SK-N-SH (cell line): Measurements from ENCODE around the gene HSPB7. TPM values are rescaled to one million over a fixed set of nuclear protein-coding genes. Genes with fewer than 3 reads are reported as not detected.

ENCODE experiments used
- CTCF ChIA-PET: fragments of 300-600, 350-600 bp; formaldehyde crosslinking; extraction: SDS; loops from one replicate; lab custom pipeline; 2021; lab: Yijun Ruan, JAX
- POLR2A ChIA-PET: fragments of 350-600 bp; sonication (Branson Sonifier 250); formaldehyde crosslinking; extraction: SDS; loops from one replicate; lab custom pipeline; 2020; ENCODE audit warnings: antibody characterized with exemption, inconsistent platforms; lab: Yijun Ruan, JAX
- DNase-seq: peaks from one replicate; pipeline ENCODE4 v3.0.0; 2012
- H2AFZ ChIP-seq: fragments of 200-600 bp; sonication (generic); 2 replicates; pipeline ENCODE4 v1.8.1; 2016; ENCODE audit warnings: antibody characterized with exemption, mild to moderate bottlenecking, low read depth
- H3F3A ChIP-seq: fragments of 200-600 bp; sonication (generic); replicated peaks from 2 replicates; pipeline ENCODE3; 2016; ENCODE audit warnings: antibody characterized with exemption, mild to moderate bottlenecking; ENCODE audit not compliant: insufficient read depth
- H3K27ac ChIP-seq, 2 experiments: fragments of 200-500 bp in 1 of 2; fragments of 200-600 bp in 1 of 2; sonication (Bioruptor generic) in 1 of 2; sonication (generic), shearing (Covaris generic) in 1 of 2; 2 replicates each; pipeline versions ENCODE4 v1.5.1 to v1.6.1; 2014 to 2016; ENCODE audit warnings: low read depth in 2 of 2, inconsistent platforms in 1 of 2, low read length in 1 of 2, mild to moderate bottlenecking in 1 of 2, mixed read lengths in 1 of 2
- H3K27me3 ChIP-seq: fragments of 200-600 bp; sonication (generic), shearing (Covaris generic); 2 replicates; pipeline ENCODE4 v1.6.1; 2016; ENCODE audit warnings: mixed run types; ENCODE audit not compliant: insufficient read depth
- H3K36me3 ChIP-seq, 2 experiments: fragments of 200-500 bp in 1 of 2; fragments of 200-600 bp in 1 of 2; sonication (Bioruptor generic) in 1 of 2; sonication (generic) in 1 of 2; replicated peaks in 1 of 2; 2 replicates each; pipeline versions ENCODE3 to v1.5.1; 2014 to 2016; ENCODE audit warnings: low read length in 1 of 2, mild to moderate bottlenecking in 1 of 2; ENCODE audit not compliant: insufficient read depth in 2 of 2, control insufficient read depth in 1 of 2
- H3K4me1 ChIP-seq, 2 experiments: fragments of 200-500 bp in 1 of 2; fragments of 200-600 bp in 1 of 2; sonication (Bioruptor generic) in 1 of 2; sonication (generic), shearing (Covaris generic) in 1 of 2; 2 replicates each; pipeline versions ENCODE4 v1.5.1 to v1.6.1; 2014 to 2016; ENCODE audit warnings: low read depth in 1 of 2, low read length in 1 of 2, mixed run types in 1 of 2; ENCODE audit not compliant: insufficient read depth in 2 of 2, control insufficient read depth in 1 of 2
- H3K4me2 ChIP-seq: fragments of 200-600 bp; sonication (generic), shearing (Covaris generic); 2 replicates; pipeline ENCODE4 v1.6.1; 2017; ENCODE audit warnings: mixed run types
- H3K4me3 ChIP-seq, 2 experiments: fragments of 200-500 bp in 1 of 2; fragments of 200-600 bp in 1 of 2; sonication (Bioruptor generic) in 1 of 2; sonication (generic), shearing (Covaris generic) in 1 of 2; 2 replicates each; pipeline versions ENCODE4 v1.5.1 to v1.8.1; 2014 to 2016; ENCODE audit warnings: low read depth in 2 of 2, inconsistent platforms in 1 of 2, low read length in 1 of 2, mild to moderate bottlenecking in 1 of 2, mixed read lengths in 1 of 2, moderate library complexity in 1 of 2
- H3K79me2 ChIP-seq: fragments of 200-600 bp; sonication (generic); 2 replicates; pipeline ENCODE4 v1.8.1; 2017; ENCODE audit warnings: mild to moderate bottlenecking; ENCODE audit not compliant: insufficient read depth
- H3K9ac ChIP-seq: fragments of 200-600 bp; sonication (generic); 2 replicates; pipeline ENCODE4 v1.6.1; 2017; ENCODE audit warnings: mixed run types
- H3K9me2 ChIP-seq: fragments of 200-600 bp; sonication (generic); 2 replicates; pipeline ENCODE4 v1.6.1; 2017; ENCODE audit warnings: mixed run types
- H3K9me3 ChIP-seq: fragments of 200-600 bp; sonication (generic); 2 replicates; pipeline ENCODE4 v1.6.1; 2017; ENCODE audit warnings: mixed run types, mild to moderate bottlenecking, moderate library complexity
- H4K20me1 ChIP-seq: fragments of 200-600 bp; sonication (generic); 2 replicates; pipeline ENCODE4 v1.6.1; 2017; ENCODE audit warnings: mild to moderate bottlenecking, mixed run types; ENCODE audit not compliant: insufficient read depth
- CHD2 ChIP-seq: fragments of 150-350 bp; IDR thresholded peaks from 2 replicates; pipeline ENCODE4 v1.6.1; 2018; ENCODE audit warnings: low read length; ENCODE audit not compliant: partially characterized antibody
- ELF1 ChIP-seq: IDR thresholded peaks from 2 replicates; pipeline ENCODE4 v1.4.0; 2012
- FOXJ3 ChIP-seq: sonication (generic); formaldehyde crosslinking; IDR thresholded peaks from 2 replicates; pipeline ENCODE4 v1.5.1; 2020; ENCODE audit warnings: mild to moderate bottlenecking, missing genetic modification reagents
- GABPA ChIP-seq: IDR thresholded peaks from 2 replicates; pipeline ENCODE4 v1.4.0; 2012; ENCODE audit warnings: low read depth, mild to moderate bottlenecking
- JUND ChIP-seq: IDR thresholded peaks from 2 replicates; pipeline ENCODE4 v1.4.0; 2012
- NFIC ChIP-seq: IDR thresholded peaks from 2 replicates; pipeline ENCODE4 v1.4.0; 2012; ENCODE audit warnings: borderline replicate concordance
- NRF1 ChIP-seq: IDR thresholded peaks from 2 replicates; pipeline ENCODE4 v1.6.1; 2012; ENCODE audit warnings: low read depth, mild to moderate bottlenecking, low read length
- RCOR1 ChIP-seq: fragments of 150-350 bp; IDR thresholded peaks from 2 replicates; pipeline ENCODE4 v1.6.1; 2017; ENCODE audit warnings: antibody characterized with exemption, low read length
- RFX5 ChIP-seq: IDR thresholded peaks from 2 replicates; pipeline ENCODE4 v1.6.1; 2012; ENCODE audit warnings: mild to moderate bottlenecking, improper control_type of control experiment, low read length
- RXRA ChIP-seq: IDR thresholded peaks from 2 replicates; pipeline ENCODE4 v1.4.0; 2012; ENCODE audit warnings: low read depth, mild to moderate bottlenecking, borderline replicate concordance
- SIN3A ChIP-seq: IDR thresholded peaks from 2 replicates; pipeline ENCODE4 v1.6.1; 2012; ENCODE audit warnings: low read depth, mild to moderate bottlenecking, low read length, moderate library complexity, borderline replicate concordance
- SMC3 ChIP-seq: IDR thresholded peaks from 2 replicates; pipeline ENCODE4 v1.6.1; 2012; ENCODE audit warnings: low read depth, low read length, improper control_type of control experiment
- TEAD4 ChIP-seq: IDR thresholded peaks from 2 replicates; pipeline ENCODE4 v1.4.0; 2012; ENCODE audit warnings: mild to moderate bottlenecking, borderline replicate concordance; ENCODE audit not compliant: insufficient read depth
- YY1 ChIP-seq: IDR thresholded peaks from 2 replicates; pipeline ENCODE4 v1.4.0; 2012; ENCODE audit warnings: low read depth, mild to moderate bottlenecking
- WGBS: methylation state at CpG from one replicate; pipeline ENCODE4 v1.1.6; 2017; ENCODE audit warnings: low lambda C conversion rate; 5-methylcytosine and 5-hydroxymethylcytosine counted together
- polyA plus RNA-seq, 3 experiments: library from polyadenylated mRNA; depleted of rRNA; stranded (reverse); fragments of >200 nt; gene quantifications; 2 replicates each; pipeline ENCODE4 v1.2.3, GENCODE V29; 2012
- TF ChIP-seq, protein P1 (sequence below): IDR thresholded peaks from 2 replicates; pipeline ENCODE4 v1.4.0; 2012; ENCODE audit warnings: low read depth, borderline replicate concordance
- TF ChIP-seq, protein P2 (sequence below): IDR thresholded peaks from 2 replicates; pipeline ENCODE4 v1.6.1; 2012; ENCODE audit warnings: mild to moderate bottlenecking, low read depth, low read length, moderate library complexity
- TF ChIP-seq, protein P3 (sequence below): IDR thresholded peaks from 2 replicates; pipeline ENCODE4 v1.4.0; 2012; ENCODE audit warnings: low read depth
- TF ChIP-seq, protein P4 (sequence below): IDR thresholded peaks from 2 replicates; pipeline ENCODE4 v1.4.0; 2012; ENCODE audit warnings: low read depth, borderline replicate concordance
- TF ChIP-seq, protein P5 (sequence below): fragments of 150-350 bp; IDR thresholded peaks from 2 replicates; pipeline ENCODE4 v1.6.1; 2016; ENCODE audit warnings: mild to moderate bottlenecking, low read depth, low read length

The HSPB7 gene
- polyA plus RNA-seq, 1 of the 3 experiments (the other 2 are of a cell fraction): 0.05 TPM

DNA sequence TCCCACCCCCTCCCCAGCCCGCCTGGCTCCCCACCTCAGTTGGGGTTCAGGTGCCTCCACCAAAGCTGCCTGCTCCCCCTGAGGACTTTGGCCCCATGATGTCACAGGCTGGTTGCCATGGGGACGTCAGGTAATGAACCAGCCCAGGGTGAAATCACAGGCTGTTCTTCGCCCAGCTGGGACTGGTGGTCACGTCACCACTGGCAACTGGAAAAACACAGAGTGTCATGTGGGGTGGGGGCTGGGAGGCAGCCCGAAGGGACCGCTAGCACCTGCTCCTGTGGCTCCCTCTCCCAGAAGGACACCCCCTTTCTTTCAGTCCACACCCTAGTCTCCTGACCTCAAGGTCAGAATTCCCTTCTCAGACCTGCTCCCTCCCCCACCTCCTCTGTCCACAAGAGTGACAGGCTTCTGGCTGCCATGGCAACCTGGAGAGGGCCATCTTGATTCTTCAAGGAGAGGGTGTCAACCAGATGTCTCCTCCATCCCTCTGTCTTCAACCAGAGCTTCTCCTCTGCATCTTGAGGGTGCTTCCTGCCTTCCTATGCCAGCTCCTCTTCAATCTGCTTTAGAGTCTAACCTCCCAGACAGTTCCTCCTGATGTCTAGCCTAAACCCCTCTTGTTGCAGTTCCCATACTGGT is 49.4 kb upstream of the HSPB7 start:
- H4K20me1 ChIP-seq: no peaks in the 10 kb centered on the region
- no peak overlapping the region for H3K27ac ChIP-seq
- H2AFZ ChIP-seq: no peak overlapping the region
- ChIA-PET POLR2A (no interaction called here), CTCF (interaction anchor here (1.0 to 5.0 kb wide), 6 partner anchors 11 to 296 kb away, joined by 3 to 24 read pairs (median 8); no protein-coding TSS in a partner anchor)
- no peaks in the 10 kb centered on the region for H3K79me2 ChIP-seq
- DNase-seq: peak; percentile 49
- peaks cover 0 to 4% of the 10 kb centered on the region in 2 experiments; a peak in 1 of 4 replicates for H3K4me1 ChIP-seq
- TF ChIP-seq TEAD4 (no peak), YY1 (no peak), FOXJ3 (no peak), RFX5 (no peak), RCOR1 (no peak), NFIC (no peak), SIN3A (no peak)
- TF ChIP-seq, protein P1, sequence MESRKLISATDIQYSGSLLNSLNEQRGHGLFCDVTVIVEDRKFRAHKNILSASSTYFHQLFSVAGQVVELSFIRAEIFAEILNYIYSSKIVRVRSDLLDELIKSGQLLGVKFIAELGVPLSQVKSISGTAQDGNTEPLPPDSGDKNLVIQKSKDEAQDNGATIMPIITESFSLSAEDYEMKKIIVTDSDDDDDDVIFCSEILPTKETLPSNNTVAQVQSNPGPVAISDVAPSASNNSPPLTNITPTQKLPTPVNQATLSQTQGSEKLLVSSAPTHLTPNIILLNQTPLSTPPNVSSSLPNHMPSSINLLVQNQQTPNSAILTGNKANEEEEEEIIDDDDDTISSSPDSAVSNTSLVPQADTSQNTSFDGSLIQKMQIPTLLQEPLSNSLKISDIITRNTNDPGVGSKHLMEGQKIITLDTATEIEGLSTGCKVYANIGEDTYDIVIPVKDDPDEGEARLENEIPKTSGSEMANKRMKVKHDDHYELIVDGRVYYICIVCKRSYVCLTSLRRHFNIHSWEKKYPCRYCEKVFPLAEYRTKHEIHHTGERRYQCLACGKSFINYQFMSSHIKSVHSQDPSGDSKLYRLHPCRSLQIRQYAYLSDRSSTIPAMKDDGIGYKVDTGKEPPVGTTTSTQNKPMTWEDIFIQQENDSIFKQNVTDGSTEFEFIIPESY: no peak
- TF ChIP-seq, protein P2, sequence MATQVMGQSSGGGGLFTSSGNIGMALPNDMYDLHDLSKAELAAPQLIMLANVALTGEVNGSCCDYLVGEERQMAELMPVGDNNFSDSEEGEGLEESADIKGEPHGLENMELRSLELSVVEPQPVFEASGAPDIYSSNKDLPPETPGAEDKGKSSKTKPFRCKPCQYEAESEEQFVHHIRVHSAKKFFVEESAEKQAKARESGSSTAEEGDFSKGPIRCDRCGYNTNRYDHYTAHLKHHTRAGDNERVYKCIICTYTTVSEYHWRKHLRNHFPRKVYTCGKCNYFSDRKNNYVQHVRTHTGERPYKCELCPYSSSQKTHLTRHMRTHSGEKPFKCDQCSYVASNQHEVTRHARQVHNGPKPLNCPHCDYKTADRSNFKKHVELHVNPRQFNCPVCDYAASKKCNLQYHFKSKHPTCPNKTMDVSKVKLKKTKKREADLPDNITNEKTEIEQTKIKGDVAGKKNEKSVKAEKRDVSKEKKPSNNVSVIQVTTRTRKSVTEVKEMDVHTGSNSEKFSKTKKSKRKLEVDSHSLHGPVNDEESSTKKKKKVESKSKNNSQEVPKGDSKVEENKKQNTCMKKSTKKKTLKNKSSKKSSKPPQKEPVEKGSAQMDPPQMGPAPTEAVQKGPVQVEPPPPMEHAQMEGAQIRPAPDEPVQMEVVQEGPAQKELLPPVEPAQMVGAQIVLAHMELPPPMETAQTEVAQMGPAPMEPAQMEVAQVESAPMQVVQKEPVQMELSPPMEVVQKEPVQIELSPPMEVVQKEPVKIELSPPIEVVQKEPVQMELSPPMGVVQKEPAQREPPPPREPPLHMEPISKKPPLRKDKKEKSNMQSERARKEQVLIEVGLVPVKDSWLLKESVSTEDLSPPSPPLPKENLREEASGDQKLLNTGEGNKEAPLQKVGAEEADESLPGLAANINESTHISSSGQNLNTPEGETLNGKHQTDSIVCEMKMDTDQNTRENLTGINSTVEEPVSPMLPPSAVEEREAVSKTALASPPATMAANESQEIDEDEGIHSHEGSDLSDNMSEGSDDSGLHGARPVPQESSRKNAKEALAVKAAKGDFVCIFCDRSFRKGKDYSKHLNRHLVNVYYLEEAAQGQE: no peak
- TF ChIP-seq, protein P3, sequence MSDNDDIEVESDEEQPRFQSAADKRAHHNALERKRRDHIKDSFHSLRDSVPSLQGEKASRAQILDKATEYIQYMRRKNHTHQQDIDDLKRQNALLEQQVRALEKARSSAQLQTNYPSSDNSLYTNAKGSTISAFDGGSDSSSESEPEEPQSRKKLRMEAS: no peak
- no peak overlapping the region for H3K4me3 ChIP-seq
- no peaks in the 10 kb centered on the region for H3K36me3 ChIP-seq
- no peak overlapping the region for H3K4me2 ChIP-seq
- H3F3A ChIP-seq: peaks cover 3% of the 10 kb centered on the region
- H3K9ac ChIP-seq: no peak overlapping the region
- no peaks in the 10 kb centered on the region for H3K9me3 ChIP-seq
- no peaks in the 10 kb centered on the region for H3K27me3 ChIP-seq
- H3K9me2 ChIP-seq: no peaks in the 10 kb centered on the region
- WGBS: 69% methylated on average over 3 of the region's 6 CpGs

DNA sequence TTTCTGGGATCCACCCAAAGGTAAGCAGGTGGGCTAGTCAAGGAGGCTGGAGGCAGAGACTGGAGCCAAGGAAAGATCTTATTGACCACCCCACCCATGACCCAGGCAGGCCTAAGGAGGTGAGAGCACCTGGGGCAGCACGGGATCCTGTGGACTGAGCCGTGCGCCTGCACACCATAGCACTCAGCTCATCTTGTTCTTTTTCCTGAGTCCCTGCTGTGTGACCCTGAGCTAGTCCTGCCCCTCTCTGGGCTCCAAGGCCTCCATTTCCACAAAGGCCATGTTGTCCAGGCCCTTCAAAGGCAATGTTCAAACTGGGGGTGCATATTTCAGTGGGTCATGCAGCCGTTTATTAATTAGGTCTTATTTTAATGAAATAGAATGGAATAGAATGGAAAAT is 48.4 kb upstream of the HSPB7 start:
- H3K79me2 ChIP-seq: no peaks in the 10 kb centered on the region
- H2AFZ ChIP-seq: no peak overlapping the region
- no peaks in the 10 kb centered on the region for H3K9me3 ChIP-seq
- no peaks in the 10 kb centered on the region for H4K20me1 ChIP-seq
- H3K4me3 ChIP-seq: no peak overlapping the region
- ChIA-PET CTCF (interaction anchor here (1.7 to 5.0 kb wide), 4 partner anchors 10 to 57 kb away, joined by 5 to 24 read pairs (median 13); no protein-coding TSS in a partner anchor), POLR2A (no interaction called here)
- WGBS: 20% methylated on average over 1 of the region's 4 CpGs
- no peak overlapping the region for H3K4me2 ChIP-seq
- H3K9me2 ChIP-seq: no peaks in the 10 kb centered on the region
- H3K27ac ChIP-seq: no peak overlapping the region
- H3K9ac ChIP-seq: no peak overlapping the region
- no peaks in the 10 kb centered on the region for H3K36me3 ChIP-seq
- no peaks in the 10 kb centered on the region for H3K27me3 ChIP-seq
- H3K4me1 ChIP-seq: peaks cover 0 to 4% of the 10 kb centered on the region in 2 experiments; a peak in 1 of 4 replicates
- peaks cover 3% of the 10 kb centered on the region for H3F3A ChIP-seq
- no peak for DNase-seq
- TF ChIP-seq ELF1 (no peak), SIN3A (no peak), SMC3 (no peak), GABPA (no peak), RCOR1 (no peak), JUND (no peak), NRF1 (no peak), FOXJ3 (no peak), NFIC (no peak), RXRA (no peak), TEAD4 (no peak), YY1 (no peak), CHD2 (no peak)
- TF ChIP-seq, protein P4, sequence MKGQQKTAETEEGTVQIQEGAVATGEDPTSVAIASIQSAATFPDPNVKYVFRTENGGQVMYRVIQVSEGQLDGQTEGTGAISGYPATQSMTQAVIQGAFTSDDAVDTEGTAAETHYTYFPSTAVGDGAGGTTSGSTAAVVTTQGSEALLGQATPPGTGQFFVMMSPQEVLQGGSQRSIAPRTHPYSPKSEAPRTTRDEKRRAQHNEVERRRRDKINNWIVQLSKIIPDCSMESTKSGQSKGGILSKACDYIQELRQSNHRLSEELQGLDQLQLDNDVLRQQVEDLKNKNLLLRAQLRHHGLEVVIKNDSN: no peak
- TF ChIP-seq, protein P5, sequence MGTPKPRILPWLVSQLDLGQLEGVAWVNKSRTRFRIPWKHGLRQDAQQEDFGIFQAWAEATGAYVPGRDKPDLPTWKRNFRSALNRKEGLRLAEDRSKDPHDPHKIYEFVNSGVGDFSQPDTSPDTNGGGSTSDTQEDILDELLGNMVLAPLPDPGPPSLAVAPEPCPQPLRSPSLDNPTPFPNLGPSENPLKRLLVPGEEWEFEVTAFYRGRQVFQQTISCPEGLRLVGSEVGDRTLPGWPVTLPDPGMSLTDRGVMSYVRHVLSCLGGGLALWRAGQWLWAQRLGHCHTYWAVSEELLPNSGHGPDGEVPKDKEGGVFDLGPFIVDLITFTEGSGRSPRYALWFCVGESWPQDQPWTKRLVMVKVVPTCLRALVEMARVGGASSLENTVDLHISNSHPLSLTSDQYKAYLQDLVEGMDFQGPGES: no peak
